Liver (tissue), 9 donors: ENCODE measurements around the gene CAST. TPM values are rescaled to one million over a fixed set of nuclear protein-coding genes. Genes with fewer than 3 reads are reported as not detected.

Experiments used
- DNase-seq: peaks from one replicate; pipeline ENCODE4 v3.0.0-alpha.2; 2017; ENCODE audit warnings: low spot score
- H3K27ac ChIP-seq, 2 donors: one replicate each; pipeline ENCODE4 v1.7.0; 2013; ENCODE audit warnings: inconsistent platforms in 2 of 2, low read length in 2 of 2, control low read depth in 1 of 2, low read depth in 1 of 2, mild to moderate bottlenecking in 1 of 2
- H3K27me3 ChIP-seq, 4 donors: one replicate each; pipeline versions ENCODE4 v1.6.1 to v1.7.0; 2013; ENCODE audit warnings: low read length in 3 of 4, inconsistent platforms in 1 of 4, mild to moderate bottlenecking in 1 of 4, moderate library complexity in 1 of 4; ENCODE audit not compliant: control insufficient read depth in 4 of 4, insufficient read depth in 4 of 4
- H3K36me3 ChIP-seq, 4 donors: one replicate each; pipeline versions ENCODE4 v1.6.1 to v1.7.0; 2013; ENCODE audit warnings: low read length in 3 of 4, mild to moderate bottlenecking in 3 of 4, low read depth in 1 of 4, moderate library complexity in 1 of 4; ENCODE audit not compliant: control insufficient read depth in 4 of 4, insufficient read depth in 3 of 4
- H3K4me1 ChIP-seq, 4 donors: one replicate each; pipeline versions ENCODE4 v1.6.1 to v1.7.0; 2013; ENCODE audit warnings: low read length in 3 of 4, mild to moderate bottlenecking in 3 of 4, moderate library complexity in 1 of 4; ENCODE audit not compliant: control insufficient read depth in 4 of 4, insufficient read depth in 4 of 4
- H3K4me3 ChIP-seq, 3 donors: one replicate each; pipeline versions ENCODE4 v1.6.1 to v1.7.0; 2013; ENCODE audit warnings: low read length in 3 of 3, control low read depth in 1 of 3, low read depth in 1 of 3, mild to moderate bottlenecking in 1 of 3
- H3K9ac ChIP-seq, 2 donors: one replicate each; pipeline ENCODE4 v1.7.0; 2013; ENCODE audit warnings: low read length in 2 of 2, mild to moderate bottlenecking in 2 of 2, moderate library complexity in 2 of 2, control low read depth in 1 of 2, low read depth in 1 of 2
- H3K9me3 ChIP-seq, 4 donors: one replicate each; pipeline versions ENCODE4 v1.6.1 to v1.7.0; 2013; ENCODE audit warnings: low read length in 3 of 4; ENCODE audit not compliant: control insufficient read depth in 4 of 4
- ATF3 ChIP-seq: IDR thresholded peaks from 2 replicates; pipeline ENCODE4 v1.6.1; 2016; ENCODE audit warnings: antibody characterized with exemption
- CTCF ChIP-seq: fragments of 150-350 bp; IDR thresholded peaks from 2 replicates; pipeline ENCODE4 v1.5.1; 2017; ENCODE audit warnings: improper control_type of control experiment, low read depth, low read length; ENCODE audit not compliant: missing input control
- GABPA ChIP-seq, 2 donors: IDR thresholded peaks in 1 of 2; conservative IDR thresholded peaks in 1 of 2; 2 replicates each; pipeline ENCODE4 v1.6.1; 2016; ENCODE audit warnings: antibody characterized with exemption in 2 of 2, mild to moderate bottlenecking in 1 of 2, moderate library complexity in 1 of 2
- HNF4A ChIP-seq, 2 donors: conservative IDR thresholded peaks; 2 replicates each; pipeline ENCODE4 v1.6.1; 2016; ENCODE audit warnings: antibody characterized with exemption in 2 of 2, mild to moderate bottlenecking in 2 of 2
- HNF4G ChIP-seq: IDR thresholded peaks from 2 replicates; pipeline ENCODE4 v1.6.1; 2016; ENCODE audit warnings: antibody characterized with exemption
- JUND ChIP-seq, 2 donors: IDR thresholded peaks; 2 replicates each; pipeline ENCODE4 v1.6.1; 2016; ENCODE audit warnings: antibody characterized with exemption in 2 of 2
- MAX ChIP-seq: IDR thresholded peaks from 2 replicates; pipeline ENCODE4 v1.6.1; 2016; ENCODE audit warnings: antibody characterized with exemption
- RAD21 ChIP-seq, 2 donors: IDR thresholded peaks; 2 replicates each; pipeline ENCODE4 v1.6.1; 2016; ENCODE audit warnings: antibody characterized with exemption in 2 of 2, mild to moderate bottlenecking in 2 of 2
- RXRA ChIP-seq, 2 donors: IDR thresholded peaks; 2 replicates each; pipeline ENCODE4 v1.6.1; 2017 to 2018; ENCODE audit warnings: antibody characterized with exemption in 2 of 2, mild to moderate bottlenecking in 1 of 2
- SP1 ChIP-seq: IDR thresholded peaks from 2 replicates; pipeline ENCODE4 v1.6.1; 2018; ENCODE audit warnings: antibody characterized with exemption, mild to moderate bottlenecking
- TAF1 ChIP-seq: conservative IDR thresholded peaks from 2 replicates; pipeline ENCODE4 v1.6.1; 2016; ENCODE audit warnings: antibody characterized with exemption, mild to moderate bottlenecking
- YY1 ChIP-seq: IDR thresholded peaks from 2 replicates; pipeline ENCODE4 v1.6.1; 2016; ENCODE audit warnings: antibody characterized with exemption, mild to moderate bottlenecking
- ZBTB33 ChIP-seq: IDR thresholded peaks from 2 replicates; pipeline ENCODE4 v1.6.1; 2016; ENCODE audit warnings: antibody characterized with exemption
- WGBS: extraction: QIAGEN DNeasy Blood & Tissue Kit; methylation state at CpG from one replicate; pipeline ENCODE4 v1.1.7; 2013; 5-methylcytosine and 5-hydroxymethylcytosine counted together
- polyA plus RNA-seq, 2 donors: library from polyadenylated mRNA; stranded (reverse) in 1 of 2; unstranded in 1 of 2; fragments of 200-250 nt in 1 of 2; fragments of >200 nt in 1 of 2; fragmentation: Nextera tagmentation in 1 of 2; extraction: Ambion mirVana in 1 of 2; gene quantifications; one replicate each; pipeline versions ENCODE4 v1.2.1 to v1.2.3, GENCODE V29; 2013 to 2015
- total RNA-seq, 2 donors: library from RNA; depleted of rRNA; stranded (reverse); fragments of >200 nt; gene quantifications; one replicate each; pipeline ENCODE4 v1.2.3, GENCODE V29; 2014
- donor health status: healthy.
- donor health status: healthy.
- donor health status: healthy.
- donor health status: healthy.
- donor health status: healthy.

CAST gene
- total and polyA plus RNA-seq, 4 donors, result 43.3 to 126 (median 81.0) TPM

GRCh38 chr5:96654209-96654608 is 8.0 kb upstream of the CAST start:
- H3K27me3 ChIP-seq, result no peaks in the 10 kb centered on the region
- WGBS, result 90% methylated on average over 4 of the region's 4 CpGs
- no peak for DNase-seq

GRCh38 chr5:96655085-96655484 is 7.1 kb upstream of the CAST start:
- DNase-seq, result no peak
- no peak overlapping the region for H3K27ac ChIP-seq
- H3K4me3 ChIP-seq, result no peak overlapping the region
- H3K4me1 ChIP-seq, result peaks cover 0 to 7% (median 2%) of the 10 kb centered on the region in 4 donors
- no peaks in the 10 kb centered on the region for H3K27me3 ChIP-seq
- no peaks in the 10 kb centered on the region for H3K36me3 ChIP-seq
- 82% methylated on average over 3 of the region's 3 CpGs for WGBS
- H3K9ac ChIP-seq, result no peak overlapping the region
- no peaks in the 10 kb centered on the region for H3K9me3 ChIP-seq
- TF ChIP-seq MAX, result no peak
- no peak for TF ChIP-seq CTCF
- TF ChIP-seq TAF1, result no peak
- TF ChIP-seq ZBTB33, result no peak
- TF ChIP-seq GABPA (IDR thresholded peaks at IDR 0.05 in 1 of 2, conservative IDR thresholded peaks at IDR 0.05 in 1 of 2), result no peak
- TF ChIP-seq HNF4A (conservative IDR thresholded peaks at IDR 0.05), result no peak
- TF ChIP-seq RAD21 (IDR thresholded peaks at IDR 0.05), result no peak
- no peak for TF ChIP-seq SP1

More at GRCh38 chr5:96654209-96654608, 8.0 kb upstream of the CAST start:
- TF ChIP-seq RXRA (IDR thresholded peaks at IDR 0.05), result no peak
- no peak for TF ChIP-seq ATF3
- TF ChIP-seq SP1, result no peak
- TF ChIP-seq HNF4G, result no peak
- TF ChIP-seq JUND (IDR thresholded peaks at IDR 0.05), result no peak
- TF ChIP-seq RAD21 (IDR thresholded peaks at IDR 0.05), result no peak
- no peak for TF ChIP-seq ZBTB33
- TF ChIP-seq CTCF, result no peak
- TF ChIP-seq YY1, result no peak
- H3K4me3 ChIP-seq, result no peak overlapping the region
- no peak overlapping the region for H3K9ac ChIP-seq
- H3K4me1 ChIP-seq, result peaks cover 0 to 11% (median 7%) of the 10 kb centered on the region in 4 donors
- H3K36me3 ChIP-seq, result no peaks in the 10 kb centered on the region
- H3K9me3 ChIP-seq, result no peaks in the 10 kb centered on the region
- H3K27ac ChIP-seq, result no peak overlapping the region
